CD8-positive, alpha-beta memory T cell (primary cell): ENCODE measurements around the gene JAK3. TPM values are rescaled to one million over a fixed set of nuclear protein-coding genes. Genes with fewer than 3 reads are reported as not detected.
"Not testable (repeated sequence)": the region's sequence is repeated elsewhere in the genome, so short reads cannot be mapped to it uniquely, and the experiment has no call there.

ENCODE experiments used
- CTCF ChIA-PET: fragments of 350-600 bp; sonication (Branson Sonifier 250); formaldehyde crosslinking; loops from one replicate; lab custom pipeline; 2021; ENCODE audit warnings: antibody characterized with exemption; lab: Charles Lee
- POLR2A ChIA-PET: fragments of 350-600 bp; sonication (Branson Sonifier 250); formaldehyde crosslinking; loops from one replicate; lab custom pipeline; 2021; ENCODE audit warnings: antibody characterized with exemption; lab: Charles Lee
- DNase-seq, 5 donors: peaks; one replicate each; pipeline versions ENCODE4 v3.0.0 to v3.0.0-alpha.2; 2020 to 2022; ENCODE audit warnings: mixed read lengths in 1 of 5
- H3K27ac ChIP-seq: one replicate; pipeline ENCODE4 v1.7.0; 2013; ENCODE audit warnings: low read depth, mild to moderate bottlenecking, low read length, moderate library complexity
- H3K27me3 ChIP-seq: 2 replicates; pipeline ENCODE4 v1.7.0; 2013; ENCODE audit warnings: low read length, mild to moderate bottlenecking; ENCODE audit not compliant: insufficient read depth, poor library complexity, severe bottlenecking
- H3K36me3 ChIP-seq: 2 replicates; pipeline ENCODE4 v1.7.0; 2013; ENCODE audit warnings: mild to moderate bottlenecking, low read length, moderate library complexity; ENCODE audit not compliant: insufficient read depth
- H3K4me1 ChIP-seq: 2 replicates; pipeline ENCODE4 v1.7.0; 2013; ENCODE audit warnings: mild to moderate bottlenecking, low read length, moderate library complexity; ENCODE audit not compliant: insufficient read depth
- H3K4me3 ChIP-seq: 2 replicates; pipeline ENCODE4 v1.7.0; 2013; ENCODE audit warnings: mild to moderate bottlenecking, low read length
- H3K9me3 ChIP-seq: 2 replicates; pipeline ENCODE4 v1.7.0; 2013; ENCODE audit warnings: mild to moderate bottlenecking, low read length
- H3K27ac Mint-ChIP-seq, 8 donors: one replicate each; pipeline ENCODE4 v1.8.0; 2020 to 2021; ENCODE audit warnings: mixed read lengths in 8 of 8, mild to moderate bottlenecking in 6 of 8, inconsistent platforms in 3 of 8, moderate library complexity in 3 of 8
- H3K27me3 Mint-ChIP-seq, 2 donors: one replicate each; pipeline ENCODE4 v1.8.0; 2020 to 2021; ENCODE audit warnings: mixed read lengths in 2 of 2, mild to moderate bottlenecking in 1 of 2, moderate library complexity in 1 of 2
- H3K36me3 Mint-ChIP-seq, 3 donors: one replicate each; pipeline ENCODE4 v1.8.0; 2020 to 2021; ENCODE audit warnings: mixed read lengths in 3 of 3, inconsistent platforms in 1 of 3, mild to moderate bottlenecking in 1 of 3
- H3K4me1 Mint-ChIP-seq, 3 donors: one replicate each; pipeline ENCODE4 v1.8.0; 2020 to 2021; ENCODE audit warnings: mixed read lengths in 3 of 3, inconsistent platforms in 1 of 3, mild to moderate bottlenecking in 1 of 3
- H3K4me3 Mint-ChIP-seq, 7 donors: one replicate each; pipeline ENCODE4 v1.8.0; 2020 to 2021; ENCODE audit warnings: mixed read lengths in 7 of 7, mild to moderate bottlenecking in 6 of 7, moderate library complexity in 4 of 7, inconsistent platforms in 2 of 7
- H3K9me3 Mint-ChIP-seq, 5 donors: one replicate each; pipeline ENCODE4 v1.8.0; 2020 to 2022; ENCODE audit warnings: mixed read lengths in 5 of 5, mild to moderate bottlenecking in 3 of 5, moderate library complexity in 2 of 5, inconsistent platforms in 1 of 5
- polyA plus RNA-seq: library from polyadenylated mRNA; unstranded; fragments of 300-500 nt; fragmentation: Illumina TruSeq; gene quantifications from one replicate; pipeline ENCODE4 v1.2.3, GENCODE V29; 2021
- total RNA-seq, 2 experiments: library from RNA; stranded (reverse); gene quantifications; one replicate each; pipeline ENCODE4 v1.2.3, GENCODE V29; 2021

The JAK3 gene
- total and polyA plus RNA-seq, 3 experiments from 2014 or later, result 84.0 to 125 (median 119) TPM

- ChIA-PET POLR2A (no interaction called here), CTCF (interaction anchor here (0.7 to 4.2 kb wide), 20 partner anchors 10 to 288 kb away, joined by 3 to 21 read pairs (median 3); partner anchors contain the start of genes B3GNT3, FCHO1 and RPL18A)
- H3K27me3 Mint-ChIP-seq, result peaks cover 0 to 1% of the 10 kb centered on the region in 2 donors
Measured at GRCh38 chr19:17784201-17785008, 63.4 kb downstream of the JAK3 start.

GRCh38 chr19:17783721-17784120 is 64.1 kb downstream of the JAK3 start:
- peaks cover 9 to 56% (median 14%) of the 10 kb centered on the region in 3 donors for H3K36me3 Mint-ChIP-seq
- H3K27me3 Mint-ChIP-seq, H3K4me1 ChIP-seq, H3K27ac ChIP-seq, H3K9me3 Mint-ChIP-seq, H3K4me3 ChIP-seq, H3K27ac Mint-ChIP-seq, H3K9me3 ChIP-seq, H3K4me3 Mint-ChIP-seq, DNase-seq, H3K27me3 ChIP-seq, H3K4me1 Mint-ChIP-seq: not testable (repeated sequence)
- H3K36me3 ChIP-seq, result peaks cover 15% of the 10 kb centered on the region
- ChIA-PET CTCF (interaction anchor here (0.7 to 4.2 kb wide), 17 partner anchors 9 to 287 kb away, joined by 3 to 21 read pairs (median 3); partner anchors contain the start of genes B3GNT3, FCHO1 and RPL18A), POLR2A (interaction anchor here (0.6 kb wide), 1 partner anchor 36 kb away, joined by 3 read pairs; no protein-coding TSS in a partner anchor)

More at GRCh38 chr19:17784201-17785008, 63.4 kb downstream of the JAK3 start:
- Histone ChIP-seq H3K4me3 (no peak overlapping the region), H3K36me3 (peaks cover 15% of the 10 kb centered on the region), H3K27me3 (no peaks in the 10 kb centered on the region), H3K27ac (no peak overlapping the region), H3K4me1 (peaks cover 8% of the 10 kb centered on the region), H3K9me3 (no peaks in the 10 kb centered on the region)
- no peaks in the 10 kb centered on the region for H3K9me3 Mint-ChIP-seq
- DNase-seq, result peak; percentile 51 to 79 (median 62)
- peaks cover 2 to 14% (median 10%) of the 10 kb centered on the region in 3 donors for H3K4me1 Mint-ChIP-seq
- H3K27ac Mint-ChIP-seq, result peak overlapping the region in 3 of 8 donors; percentile 44 to 68 (median 66)
- no peak overlapping the region for H3K4me3 Mint-ChIP-seq
- peaks cover 12 to 62% (median 17%) of the 10 kb centered on the region in 3 donors for H3K36me3 Mint-ChIP-seq

- Histone ChIP-seq H3K4me3 (no peak overlapping the region), H3K4me1 (peaks cover 8% of the 10 kb centered on the region), H3K27me3 (no peaks in the 10 kb centered on the region), H3K27ac (no peak overlapping the region), H3K9me3 (no peaks in the 10 kb centered on the region), H3K36me3 (peaks cover 21% of the 10 kb centered on the region)
- ChIA-PET POLR2A (no interaction called here), CTCF (no interaction called here)
- DNase-seq, result no peak
- no peak overlapping the region for H3K4me3 Mint-ChIP-seq
- peaks cover 5 to 12% (median 7%) of the 10 kb centered on the region in 3 donors for H3K4me1 Mint-ChIP-seq
- H3K36me3 Mint-ChIP-seq, result peaks cover 6 to 54% (median 13%) of the 10 kb centered on the region in 3 donors
- peaks cover 0 to 1% of the 10 kb centered on the region in 2 donors for H3K27me3 Mint-ChIP-seq
- H3K27ac Mint-ChIP-seq, result no peak overlapping the region
- H3K9me3 Mint-ChIP-seq, result no peaks in the 10 kb centered on the region
Measured at GRCh38 chr19:17780781-17781180, 67.0 kb downstream of the JAK3 start.

- H3K27me3 ChIP-seq, result no peaks in the 10 kb centered on the region
- Mint-ChIP-seq H3K27ac (peak overlapping the region in 2 of 8 donors; percentile 5 to 15), H3K4me3 (no peak overlapping the region), H3K4me1 (peaks cover 3 to 13% (median 6%) of the 10 kb centered on the region in 3 donors), H3K36me3 (peaks cover 2 to 62% (median 9%) of the 10 kb centered on the region in 3 donors), H3K9me3 (no peaks in the 10 kb centered on the region), H3K27me3 (peaks cover 0 to 1% of the 10 kb centered on the region in 2 donors)
- H3K36me3 ChIP-seq, result peaks cover 20% of the 10 kb centered on the region
- H3K4me1 ChIP-seq, result peaks cover 6% of the 10 kb centered on the region
- no peak for DNase-seq
- H3K9me3 ChIP-seq, result no peaks in the 10 kb centered on the region
- ChIA-PET POLR2A (no interaction called here), CTCF (interaction anchor here (1.1 kb wide), 1 partner anchor 40 kb away, joined by 3 read pairs; no protein-coding TSS in a partner anchor)
- no peak overlapping the region for H3K4me3 ChIP-seq
- no peak overlapping the region for H3K27ac ChIP-seq
Measured at GRCh38 chr19:17778968-17779929, 68.5 kb downstream of the JAK3 start.

GRCh38 chr19:17778251-17778967 is 69.4 kb downstream of the JAK3 start:
- H3K27me3 ChIP-seq, result no peaks in the 10 kb centered on the region
- Mint-ChIP-seq H3K27ac (no peak overlapping the region), H3K4me3 (no peak overlapping the region), H3K27me3 (peaks cover 0 to 1% of the 10 kb centered on the region in 2 donors), H3K9me3 (no peaks in the 10 kb centered on the region), H3K36me3 (peaks cover 2 to 60% (median 10%) of the 10 kb centered on the region in 3 donors), H3K4me1 (peaks cover 0 to 9% (median 5%) of the 10 kb centered on the region in 3 donors)
- H3K9me3 ChIP-seq, result no peaks in the 10 kb centered on the region
- no peak overlapping the region for H3K4me3 ChIP-seq
- peaks cover 13% of the 10 kb centered on the region for H3K36me3 ChIP-seq
- no peak for DNase-seq
- no peaks in the 10 kb centered on the region for H3K4me1 ChIP-seq
- no peak overlapping the region for H3K27ac ChIP-seq
- ChIA-PET CTCF (interaction anchor here (1.1 to 4.5 kb wide), 2 partner anchors 41 to 74 kb away, joined by 3 to 23 read pairs; no protein-coding TSS in a partner anchor), POLR2A (interaction anchor here (0.6 kb wide), 1 partner anchor 35 kb away, joined by 4 read pairs; no protein-coding TSS in a partner anchor)

GRCh38 chr19:17777840-17778239 is 69.9 kb downstream of the JAK3 start:
- H3K27me3 Mint-ChIP-seq, H3K4me1 ChIP-seq, POLR2A ChIA-PET, H3K27ac ChIP-seq, H3K9me3 ChIP-seq, DNase-seq, H3K4me3 ChIP-seq, H3K9me3 Mint-ChIP-seq, H3K4me3 Mint-ChIP-seq, H3K27ac Mint-ChIP-seq, H3K27me3 ChIP-seq, H3K4me1 Mint-ChIP-seq: not testable (repeated sequence)
- CTCF ChIA-PET, result interaction anchor here (1.1 to 4.5 kb wide), 2 partner anchors 42 to 74 kb away, joined by 3 to 23 read pairs; no protein-coding TSS in a partner anchor
- peaks cover 4 to 61% (median 14%) of the 10 kb centered on the region in 3 donors for H3K36me3 Mint-ChIP-seq
- peaks cover 13% of the 10 kb centered on the region for H3K36me3 ChIP-seq
